K562 treated with DMSO at 1 percent for 12 hours (cell line): ENCODE data around the gene COQ5. TPM values are rescaled to one million over a fixed set of nuclear protein-coding genes. Genes with fewer than 3 reads are reported as not detected.

Source experiments
- total RNA-seq: library from RNA; unstranded; fragments of 300-600 nt; gene quantifications from 2 replicates; pipeline ENCODE4 v1.2.3, GENCODE V29; 2022; ENCODE audit not compliant: insufficient read depth

The COQ5 gene, protein sequence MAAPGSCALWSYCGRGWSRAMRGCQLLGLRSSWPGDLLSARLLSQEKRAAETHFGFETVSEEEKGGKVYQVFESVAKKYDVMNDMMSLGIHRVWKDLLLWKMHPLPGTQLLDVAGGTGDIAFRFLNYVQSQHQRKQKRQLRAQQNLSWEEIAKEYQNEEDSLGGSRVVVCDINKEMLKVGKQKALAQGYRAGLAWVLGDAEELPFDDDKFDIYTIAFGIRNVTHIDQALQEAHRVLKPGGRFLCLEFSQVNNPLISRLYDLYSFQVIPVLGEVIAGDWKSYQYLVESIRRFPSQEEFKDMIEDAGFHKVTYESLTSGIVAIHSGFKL
- 32.7 and 34.1 TPM in 2 replicates for total RNA-seq

GRCh38 chr12:120528861-120529525, at the start of gene COQ5:
COQ5 (minus strand) TSS chr12:120529158; CDS start chr12:120529141, 17 bp downstream.

GRCh38 chr12:120534203-120534702, 5.3 kb upstream of the COQ5 start, which contains the start of gene RNF10:
RNF10 (plus strand) TSS chr12:120534356; CDS start chr12:120534812, 456 bp downstream.

GRCh38 chr12:120495731-120496412, 33.1 kb downstream of the COQ5 start, which contains the start of gene DYNLL1:
DYNLL1 (plus strand) TSS chr12:120496113; CDS start chr12:120496422, 309 bp downstream.

GRCh38 chr12:120469450-120470149, 59.4 kb downstream of the COQ5 start, which contains the start of gene SRSF9:
SRSF9 (minus strand) TSS chr12:120469748; CDS start chr12:120469609, 139 bp downstream.

Other genes with a start within 250 kb of the COQ5 start
- gene RNU4-2, start 237.3 kb downstream of the COQ5 start, total RNA-seq, result not detected in 2 replicates
- not detected in 2 replicates for gene RNU4-1, start 235.9 kb downstream of the COQ5 start, total RNA-seq
- gene SIRT4, start 226.8 kb downstream of the COQ5 start, total RNA-seq, result 5.9 and 7.8 TPM in 2 replicates
- gene PLA2G1B, start 201.4 kb downstream of the COQ5 start, total RNA-seq, result not detected in 2 replicates
- gene MSI1, start 160.0 kb downstream of the COQ5 start, total RNA-seq, result not detected in 2 replicates
- gene COX6A1, start 91.0 kb downstream of the COQ5 start, total RNA-seq, result 703 and 1,042 TPM in 2 replicates
- 24.7 and 30.4 TPM in 2 replicates for gene TRIAP1, start 82.8 kb downstream of the COQ5 start, total RNA-seq
- gene GATC, start 82.7 kb downstream of the COQ5 start, total RNA-seq, result 8.3 and 17.4 TPM in 2 replicates
- gene SRSF9, start 59.4 kb downstream of the COQ5 start, total RNA-seq, result 200 and 213 TPM in 2 replicates
- 529 and 566 TPM in 2 replicates for gene DYNLL1, start 33.0 kb downstream of the COQ5 start, total RNA-seq
- gene RNF10, start 5.2 kb upstream of the COQ5 start, total RNA-seq, result 110 and 186 TPM in 2 replicates
- 62.8 and 71.8 TPM in 2 replicates for gene POP5, start 52.2 kb upstream of the COQ5 start, total RNA-seq
- not detected in 2 replicates for gene CABP1, start 111.5 kb upstream of the COQ5 start, total RNA-seq
- gene MLEC, start 158.0 kb upstream of the COQ5 start, total RNA-seq, result 18.8 and 63.9 TPM in 2 replicates
- 17.5 and 28.4 TPM in 2 replicates for gene UNC119B, start 181.3 kb upstream of the COQ5 start, total RNA-seq
- 28.7 and 28.9 TPM in 2 replicates for gene ACADS, start 196.7 kb upstream of the COQ5 start, total RNA-seq